Measurements from ENCODE around the gene INPP4B.

INPP4B gene

GRCh38 chr4:142547974-142548373 is 298.1 kb downstream of the INPP4B start:
- Histone ChIP-seq H3K27me3 (ENCODE audit: control insufficient read depth in 1 of 2, insufficient read depth in 1 of 2, low read length in 2 of 2) (no peaks in the 10 kb centered on the region), H4K91ac (ENCODE audit: low read length) (no peak overlapping the region), H2AK5ac (ENCODE audit: low read length, severe bottlenecking) (no peak overlapping the region), H2BK5ac (ENCODE audit: low read depth, low read length, poor library complexity, severe bottlenecking) (no peak overlapping the region), H3K4me2 (ENCODE audit: low read length, poor library complexity, severe bottlenecking) (no peak overlapping the region), H3K18ac (ENCODE audit: low read depth in 1 of 2, low read length in 2 of 2) (no peak overlapping the region), H3K9ac (ENCODE audit: low read length) (no peak overlapping the region), H3K27ac (ENCODE audit: low read length, poor library complexity, severe bottlenecking) (no peak overlapping the region), H4K8ac (ENCODE audit: low read length) (no peak overlapping the region), H3K79me1 (replicated peaks; ENCODE audit: low read length, poor library complexity, severe bottlenecking) (no peaks in the 10 kb centered on the region), H3K14ac (ENCODE audit: low read length in 2 of 2) (no peak overlapping the region), H3K4ac (ENCODE audit: low read depth in 1 of 2, low read length in 2 of 2) (no peak overlapping the region), H3K36me3 (ENCODE audit: control insufficient read depth in 1 of 2, insufficient read depth in 2 of 2, low read depth in 1 of 2, low read length in 2 of 2) (no peaks in the 10 kb centered on the region), H3K9me3 (ENCODE audit: control insufficient read depth, low read length) (no peaks in the 10 kb centered on the region), H2BK120ac (ENCODE audit: low read depth, low read length) (no peak overlapping the region), H2BK15ac (ENCODE audit: low read depth, poor library complexity, severe bottlenecking) (no peak overlapping the region), H3K4me1 (ENCODE audit: control insufficient read depth, insufficient read depth, low read depth, low read length) (peaks cover 5% of the 10 kb centered on the region), H2BK12ac (ENCODE audit: low read length in 2 of 2) (no peak overlapping the region), H2AFZ (ENCODE audit: low read depth, low read length) (no peak overlapping the region), H3K4me3 (ENCODE audit: insufficient read depth in 1 of 2, low read depth in 1 of 2, low read length in 2 of 2) (no peak overlapping the region), H3K23ac (ENCODE audit: low read length in 2 of 2) (no peak overlapping the region)
- no peak for DNase-seq
- 100% methylated on average over 1 of the region's 1 CpG for WGBS

GRCh38 chr4:142544594-142544993 is 301.5 kb downstream of the INPP4B start:
- Histone ChIP-seq H2AFZ (ENCODE audit: low read depth, low read length) (no peak overlapping the region), H3K23ac (ENCODE audit: low read length in 2 of 2) (no peak overlapping the region), H4K91ac (ENCODE audit: low read length) (no peak overlapping the region), H3K4me2 (ENCODE audit: low read length, poor library complexity, severe bottlenecking) (no peak overlapping the region), H3K79me1 (replicated peaks; ENCODE audit: low read length, poor library complexity, severe bottlenecking) (no peaks in the 10 kb centered on the region), H2BK12ac (ENCODE audit: low read length in 2 of 2) (no peak overlapping the region), H3K9ac (ENCODE audit: low read length) (no peak overlapping the region), H3K18ac (ENCODE audit: low read depth in 1 of 2, low read length in 2 of 2) (no peak overlapping the region), H2BK5ac (ENCODE audit: low read depth, low read length, poor library complexity, severe bottlenecking) (no peak overlapping the region), H3K14ac (ENCODE audit: low read length in 2 of 2) (no peak overlapping the region), H4K8ac (ENCODE audit: low read length) (no peak overlapping the region), H2AK5ac (ENCODE audit: low read length, severe bottlenecking) (no peak overlapping the region), H3K27ac (ENCODE audit: low read length, poor library complexity, severe bottlenecking) (no peak overlapping the region), H3K36me3 (ENCODE audit: control insufficient read depth in 1 of 2, insufficient read depth in 2 of 2, low read depth in 1 of 2, low read length in 2 of 2) (no peaks in the 10 kb centered on the region), H2BK15ac (ENCODE audit: low read depth, poor library complexity, severe bottlenecking) (no peak overlapping the region), H3K9me3 (ENCODE audit: control insufficient read depth, low read length) (no peaks in the 10 kb centered on the region), H3K4me1 (ENCODE audit: control insufficient read depth, insufficient read depth, low read depth, low read length) (peaks cover 3% of the 10 kb centered on the region), H2BK120ac (ENCODE audit: low read depth, low read length) (no peak overlapping the region), H3K4me3 (ENCODE audit: insufficient read depth in 1 of 2, low read depth in 1 of 2, low read length in 2 of 2) (no peak overlapping the region), H3K27me3 (ENCODE audit: control insufficient read depth in 1 of 2, insufficient read depth in 1 of 2, low read length in 2 of 2) (no peaks in the 10 kb centered on the region), H3K4ac (ENCODE audit: low read depth in 1 of 2, low read length in 2 of 2) (no peak overlapping the region)
- 100% methylated on average over 2 of the region's 3 CpGs for WGBS
- DNase-seq: no peak

GRCh38 chr4:142544039-142544438 is 302.1 kb downstream of the INPP4B start:
- 94% methylated on average over 1 of the region's 1 CpG for WGBS

GRCh38 chr4:142540483-142540804 is 305.7 kb downstream of the INPP4B start:
- no peak overlapping the region for H2BK120ac ChIP-seq (ENCODE audit: low read depth, low read length)
- H2AK5ac ChIP-seq (ENCODE audit: low read length, severe bottlenecking): no peak overlapping the region
- no peak overlapping the region for H3K9ac ChIP-seq (ENCODE audit: low read length)
- no peak overlapping the region for H3K4ac ChIP-seq (ENCODE audit: low read depth in 1 of 2, low read length in 2 of 2)
- no peak overlapping the region for H3K4me2 ChIP-seq (ENCODE audit: low read length, poor library complexity, severe bottlenecking)
- no peak overlapping the region for H3K23ac ChIP-seq (ENCODE audit: low read length in 2 of 2)
- no peak overlapping the region for H4K8ac ChIP-seq (ENCODE audit: low read length)
- H3K4me1 ChIP-seq (ENCODE audit: control insufficient read depth, insufficient read depth, low read depth, low read length): no peaks in the 10 kb centered on the region
- H3K4me3 ChIP-seq (ENCODE audit: insufficient read depth in 1 of 2, low read depth in 1 of 2, low read length in 2 of 2): no peak overlapping the region
- no peaks in the 10 kb centered on the region for H3K79me1 ChIP-seq (replicated peaks; ENCODE audit: low read length, poor library complexity, severe bottlenecking)
- H2BK5ac ChIP-seq (ENCODE audit: low read depth, low read length, poor library complexity, severe bottlenecking): no peak overlapping the region
- no peak for DNase-seq
- H4K91ac ChIP-seq (ENCODE audit: low read length): no peak overlapping the region
- H3K9me3 ChIP-seq (ENCODE audit: control insufficient read depth, low read length): no peaks in the 10 kb centered on the region
- H3K36me3 ChIP-seq (ENCODE audit: control insufficient read depth in 1 of 2, insufficient read depth in 2 of 2, low read depth in 1 of 2, low read length in 2 of 2): no peaks in the 10 kb centered on the region
- no peak overlapping the region for H2BK15ac ChIP-seq (ENCODE audit: low read depth, poor library complexity, severe bottlenecking)
- H2BK12ac ChIP-seq (ENCODE audit: low read length in 2 of 2): no peak overlapping the region
- no peak overlapping the region for H3K18ac ChIP-seq (ENCODE audit: low read depth in 1 of 2, low read length in 2 of 2)
- H3K14ac ChIP-seq (ENCODE audit: low read length in 2 of 2): no peak overlapping the region
- H2AFZ ChIP-seq (ENCODE audit: low read depth, low read length): no peak overlapping the region
- no CpG with 5 or more reads among the region's 2 CpGs for WGBS
- H3K27ac ChIP-seq (ENCODE audit: low read length, poor library complexity, severe bottlenecking): no peak overlapping the region
- H3K27me3 ChIP-seq (ENCODE audit: control insufficient read depth in 1 of 2, insufficient read depth in 1 of 2, low read length in 2 of 2): no peaks in the 10 kb centered on the region

More at GRCh38 chr4:142544039-142544438, 302.1 kb downstream of the INPP4B start:
- Histone ChIP-seq H3K14ac (ENCODE audit: low read length in 2 of 2) (no peak overlapping the region), H3K4ac (ENCODE audit: low read depth in 1 of 2, low read length in 2 of 2) (no peak overlapping the region), H3K4me1 (ENCODE audit: control insufficient read depth, insufficient read depth, low read depth, low read length) (peaks cover under 1% of the 10 kb centered on the region), H3K4me3 (ENCODE audit: insufficient read depth in 1 of 2, low read depth in 1 of 2, low read length in 2 of 2) (no peak overlapping the region), H3K23ac (ENCODE audit: low read length in 2 of 2) (no peak overlapping the region), H3K18ac (ENCODE audit: low read depth in 1 of 2, low read length in 2 of 2) (no peak overlapping the region), H2BK12ac (ENCODE audit: low read length in 2 of 2) (no peak overlapping the region), H4K91ac (ENCODE audit: low read length) (no peak overlapping the region), H3K9me3 (ENCODE audit: control insufficient read depth, low read length) (no peaks in the 10 kb centered on the region), H2BK15ac (ENCODE audit: low read depth, poor library complexity, severe bottlenecking) (no peak overlapping the region), H3K27ac (ENCODE audit: low read length, poor library complexity, severe bottlenecking) (no peak overlapping the region), H2BK5ac (ENCODE audit: low read depth, low read length, poor library complexity, severe bottlenecking) (no peak overlapping the region), H3K27me3 (ENCODE audit: control insufficient read depth in 1 of 2, insufficient read depth in 1 of 2, low read length in 2 of 2) (no peaks in the 10 kb centered on the region), H2BK120ac (ENCODE audit: low read depth, low read length) (no peak overlapping the region), H3K9ac (ENCODE audit: low read length) (no peak overlapping the region), H2AK5ac (ENCODE audit: low read length, severe bottlenecking) (no peak overlapping the region), H2AFZ (ENCODE audit: low read depth, low read length) (no peak overlapping the region), H3K4me2 (ENCODE audit: low read length, poor library complexity, severe bottlenecking) (no peak overlapping the region), H3K79me1 (replicated peaks; ENCODE audit: low read length, poor library complexity, severe bottlenecking) (no peaks in the 10 kb centered on the region), H3K36me3 (ENCODE audit: control insufficient read depth in 1 of 2, insufficient read depth in 2 of 2, low read depth in 1 of 2, low read length in 2 of 2) (no peaks in the 10 kb centered on the region), H4K8ac (ENCODE audit: low read length) (no peak overlapping the region)
- no peak for DNase-seq

All from mesenchymal stem cell (in vitro differentiated cells and primary cell).